GM10266 (cell line): ENCODE measurements around the gene ZBTB24.

ENCODE experiments used
- DNase-seq: peaks from one replicate; pipeline ENCODE4 v3.0.0; 2012; ENCODE audit errors: extremely low spot score
- TF ChIP-seq, protein P1 (sequence below): IDR thresholded peaks from 2 replicates; pipeline ENCODE4 v1.5.1; 2012; ENCODE audit warnings: mild to moderate bottlenecking, low read depth; ENCODE audit not compliant: control insufficient read depth, insufficient read depth; ENCODE audit errors: missing control alignments

ZBTB24 gene

DNA sequence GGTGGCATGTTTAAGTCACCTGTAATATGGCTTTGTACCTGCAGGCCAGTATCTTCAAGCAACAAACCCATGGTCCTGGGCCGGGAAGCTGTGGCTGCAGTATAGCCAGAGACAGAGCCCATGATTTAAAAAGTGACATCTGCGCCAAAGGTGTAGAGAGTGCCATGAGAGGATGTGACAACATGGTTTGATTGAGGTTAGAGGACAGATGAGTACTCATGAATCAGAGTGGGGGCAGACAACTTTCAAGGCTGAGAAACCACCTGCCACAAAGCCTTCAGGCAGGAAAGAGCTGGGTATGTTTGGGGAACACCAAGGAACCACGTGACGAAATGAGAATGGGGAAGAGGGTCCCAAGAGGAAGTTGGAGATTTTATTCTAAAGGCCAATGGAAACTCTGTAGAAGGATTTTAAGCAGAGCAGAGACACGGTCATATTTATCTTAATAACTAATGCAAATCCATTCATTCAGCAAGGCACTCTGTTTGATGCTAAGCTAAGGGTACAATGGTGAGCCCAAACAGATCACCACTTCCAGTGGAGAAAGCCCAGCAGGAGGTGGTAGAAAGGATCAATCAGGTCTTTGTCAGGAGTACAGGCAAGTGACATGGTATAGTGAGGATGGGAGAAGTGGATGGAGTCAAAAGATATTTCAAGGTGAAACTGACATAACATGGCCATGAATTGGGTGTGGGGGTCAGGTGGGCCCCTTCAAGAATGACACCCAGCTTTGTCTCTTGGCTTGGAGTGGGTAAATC, 24.1 kb downstream of the ZBTB24 start:
- TF ChIP-seq, protein P1, sequence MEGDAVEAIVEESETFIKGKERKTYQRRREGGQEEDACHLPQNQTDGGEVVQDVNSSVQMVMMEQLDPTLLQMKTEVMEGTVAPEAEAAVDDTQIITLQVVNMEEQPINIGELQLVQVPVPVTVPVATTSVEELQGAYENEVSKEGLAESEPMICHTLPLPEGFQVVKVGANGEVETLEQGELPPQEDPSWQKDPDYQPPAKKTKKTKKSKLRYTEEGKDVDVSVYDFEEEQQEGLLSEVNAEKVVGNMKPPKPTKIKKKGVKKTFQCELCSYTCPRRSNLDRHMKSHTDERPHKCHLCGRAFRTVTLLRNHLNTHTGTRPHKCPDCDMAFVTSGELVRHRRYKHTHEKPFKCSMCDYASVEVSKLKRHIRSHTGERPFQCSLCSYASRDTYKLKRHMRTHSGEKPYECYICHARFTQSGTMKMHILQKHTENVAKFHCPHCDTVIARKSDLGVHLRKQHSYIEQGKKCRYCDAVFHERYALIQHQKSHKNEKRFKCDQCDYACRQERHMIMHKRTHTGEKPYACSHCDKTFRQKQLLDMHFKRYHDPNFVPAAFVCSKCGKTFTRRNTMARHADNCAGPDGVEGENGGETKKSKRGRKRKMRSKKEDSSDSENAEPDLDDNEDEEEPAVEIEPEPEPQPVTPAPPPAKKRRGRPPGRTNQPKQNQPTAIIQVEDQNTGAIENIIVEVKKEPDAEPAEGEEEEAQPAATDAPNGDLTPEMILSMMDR = no peak
- DNase-seq = peak; percentile 71

DNA sequence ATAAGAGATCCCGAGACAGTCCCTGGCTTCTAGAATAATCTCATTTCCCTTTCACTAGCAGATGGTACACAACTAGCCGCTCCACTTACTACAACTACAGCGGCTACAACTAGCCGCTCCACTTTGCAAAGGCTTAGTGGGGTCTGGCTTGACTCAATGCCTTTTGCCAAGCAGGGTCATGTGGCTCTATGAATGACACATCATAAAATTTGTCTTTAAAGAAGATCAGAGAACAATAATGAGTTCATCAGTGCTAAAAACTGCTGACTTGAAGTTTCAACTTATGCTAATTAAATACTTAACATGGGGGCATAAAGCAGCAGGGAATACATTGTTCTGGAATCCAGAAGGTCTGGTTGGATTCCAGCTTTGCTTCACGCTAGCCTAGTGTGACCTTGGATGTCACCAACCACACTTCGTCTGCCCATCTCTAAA, 25.4 kb downstream of the ZBTB24 start:
- no peak for DNase-seq
- TF ChIP-seq, protein P1 = no peak

DNA sequence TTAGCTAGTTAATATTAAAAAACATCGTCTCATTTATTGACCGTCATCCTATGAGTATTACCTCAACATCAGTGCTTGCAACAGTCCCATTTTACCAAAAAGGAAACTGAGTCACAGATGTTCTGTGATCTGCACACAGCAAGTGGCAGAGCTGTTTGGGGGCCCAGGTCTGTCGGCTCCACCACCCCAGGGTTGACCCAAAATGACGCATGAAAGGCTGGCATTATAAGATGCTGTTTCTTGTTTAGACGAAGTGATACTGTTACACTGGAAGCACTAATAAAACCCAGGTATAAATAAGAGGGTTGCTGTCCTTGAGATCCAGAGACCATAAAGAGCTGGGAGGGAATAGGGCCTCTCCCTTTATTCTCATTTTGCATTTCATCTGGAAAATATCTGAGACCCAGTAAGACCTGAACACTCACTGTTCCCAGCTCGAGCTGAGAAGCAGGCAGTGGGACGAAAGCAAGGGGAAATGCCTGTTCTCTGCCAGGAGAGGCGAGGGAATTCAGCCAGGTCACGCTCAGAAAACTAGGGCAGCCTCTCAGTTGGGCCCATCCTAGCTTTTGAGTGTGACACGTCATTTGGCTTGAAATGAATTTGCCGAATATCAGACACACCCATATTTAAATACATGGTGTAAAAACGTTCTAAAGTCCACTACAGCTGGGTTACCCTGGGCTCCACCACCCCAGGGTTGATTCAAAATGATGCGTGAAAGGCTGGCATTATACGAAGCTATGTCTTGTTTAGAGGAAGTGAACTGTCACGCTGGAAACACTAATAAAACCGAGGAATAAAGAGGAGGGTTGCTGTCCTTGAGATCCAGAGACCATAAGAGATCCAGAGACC, 26.1 kb downstream of the ZBTB24 start:
- TF ChIP-seq, protein P1 = no peak
- no peak for DNase-seq

DNA sequence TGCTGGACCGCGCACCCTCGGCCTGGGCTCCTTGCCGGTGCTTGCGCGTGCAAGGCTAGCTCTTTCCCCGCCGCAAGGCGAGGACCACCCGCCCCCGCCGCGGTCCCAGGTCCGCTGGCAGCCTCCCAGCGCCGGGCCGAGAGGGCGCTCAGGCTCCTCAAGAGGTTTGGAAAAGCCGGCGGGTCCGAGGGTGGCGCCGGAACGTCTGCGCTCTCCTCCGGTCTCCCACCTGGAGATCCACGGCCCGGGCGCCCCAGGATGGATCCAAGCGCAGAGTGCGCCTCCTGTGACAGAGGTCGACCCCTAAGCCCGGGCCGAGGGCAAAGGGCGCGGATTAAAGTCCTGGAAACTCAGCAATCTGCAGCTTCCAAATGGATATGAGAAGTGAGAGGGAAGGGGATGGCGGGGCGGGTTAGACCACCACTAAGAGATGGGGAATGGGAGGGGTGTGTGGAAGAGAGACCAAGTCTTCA, 26.9 kb downstream of the ZBTB24 start:
- no peak for DNase-seq
- TF ChIP-seq, protein P1 = peak; percentile 18

DNA sequence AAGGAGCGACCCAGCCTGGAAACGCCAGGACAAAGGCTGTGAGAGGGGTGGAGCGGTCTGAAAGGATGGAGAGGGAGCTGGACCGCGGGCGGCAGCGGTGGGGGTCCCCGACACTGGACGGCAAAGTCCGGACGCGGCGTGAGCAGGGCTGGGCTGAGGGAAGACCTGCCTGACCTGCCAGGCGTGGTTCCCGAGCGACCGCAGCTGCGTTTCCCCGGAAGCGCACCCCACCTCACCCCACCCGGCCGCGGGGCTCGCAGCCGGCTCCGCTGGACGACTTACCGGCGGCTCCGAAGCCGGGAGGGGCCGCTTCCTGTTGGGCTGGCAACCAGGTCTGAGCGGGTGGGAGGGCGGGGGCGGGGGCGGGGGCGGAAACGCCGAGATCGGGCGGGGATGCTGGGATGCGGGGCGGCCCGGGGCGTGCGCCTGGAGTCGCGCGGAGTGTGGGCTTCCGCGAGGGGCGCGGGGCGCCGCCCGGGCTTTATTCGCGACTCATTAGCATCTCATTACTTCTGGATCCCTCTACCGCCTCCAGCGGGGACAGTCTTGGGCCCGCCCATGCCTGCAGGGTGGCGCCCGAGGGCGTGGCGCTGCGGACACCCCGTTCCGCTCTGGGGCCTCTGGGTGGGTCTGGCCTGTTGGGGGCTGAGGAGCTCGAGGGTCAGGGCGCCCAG, 27.4 kb downstream of the ZBTB24 start, which contains the start of gene MICAL1:
Gene MICAL1, minus strand, starts transcription at position 336 of the 674 bp plus-strand sequence. CDS start 1,576 bp downstream, outside the sequence.
- peak; percentile 84 for DNase-seq
- TF ChIP-seq, protein P1 = peak; percentile 21

DNA sequence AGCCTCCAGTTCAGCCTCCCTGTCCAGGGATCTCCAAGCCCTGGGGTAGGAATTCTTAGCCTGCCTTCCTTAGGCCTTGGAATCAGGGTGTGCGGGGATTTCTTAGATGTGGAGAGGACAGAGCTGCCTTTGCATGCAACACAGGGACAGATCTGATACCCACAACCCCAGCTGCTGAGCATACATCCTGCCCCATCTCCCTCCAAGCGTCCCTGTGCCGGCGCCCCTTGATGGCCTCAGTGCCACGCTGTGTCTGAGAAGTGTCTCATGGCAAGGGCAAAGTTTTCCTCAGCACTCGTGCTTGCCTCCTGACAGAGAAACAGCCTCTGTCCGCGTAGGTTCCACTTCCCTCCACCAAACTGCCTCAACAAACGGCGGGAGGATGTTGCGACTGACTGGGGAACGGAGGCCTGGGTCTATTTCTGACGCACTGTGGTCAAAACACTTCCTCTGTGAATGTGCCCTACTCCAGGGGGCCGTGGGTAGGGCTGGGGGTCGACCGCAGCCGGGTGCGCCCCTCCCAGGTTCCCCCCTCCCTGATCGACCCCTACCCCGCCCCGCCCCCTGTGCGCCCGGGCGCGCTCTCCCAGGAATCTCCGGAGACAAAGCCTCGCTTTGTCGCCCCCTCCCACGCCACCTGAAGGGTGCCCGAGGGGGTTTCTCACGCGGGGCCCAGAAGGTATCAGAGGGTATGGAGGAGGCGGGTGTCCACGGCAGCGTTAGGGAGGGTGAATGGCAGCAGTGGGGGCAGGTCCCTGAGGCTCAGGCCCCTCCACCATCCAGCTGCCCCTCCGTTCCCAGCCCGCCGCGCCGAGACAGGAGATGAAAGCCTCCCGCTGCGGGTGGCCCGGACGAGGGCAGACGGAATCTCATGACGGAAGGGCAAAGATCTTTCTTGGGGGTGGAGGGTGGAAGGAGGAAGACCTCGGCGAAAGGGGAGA, 28.3 kb downstream of the ZBTB24 start:
- DNase-seq = peak; percentile 74
- TF ChIP-seq, protein P1 = no peak
